Activated effector memory CD4-positive, alpha-beta T cell treated with Interleukin-2 at 50 U/mL for 16 hours (primary cell): ENCODE measurements around the gene PALM.

Experiments used
- DNase-seq: peaks from one replicate; pipeline ENCODE4 v3.0.0-alpha.2; 2020

PALM gene

DNA sequence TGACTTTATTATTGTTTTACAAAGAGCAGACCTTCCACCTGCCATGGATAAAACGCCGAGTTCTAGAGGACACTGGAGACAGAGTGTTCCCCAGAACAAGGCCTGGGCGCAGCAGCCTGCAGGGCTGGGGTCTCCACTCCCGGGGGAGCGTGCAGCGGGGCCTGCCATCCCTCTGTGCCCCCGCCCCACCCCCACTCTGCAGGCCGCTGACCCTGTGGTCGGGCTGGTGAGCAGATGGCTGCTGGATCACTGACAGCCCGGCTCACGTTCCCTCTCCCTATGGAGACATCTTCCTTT lies 79.9 kb downstream of the PALM start:
- DNase-seq, result no peak

DNA sequence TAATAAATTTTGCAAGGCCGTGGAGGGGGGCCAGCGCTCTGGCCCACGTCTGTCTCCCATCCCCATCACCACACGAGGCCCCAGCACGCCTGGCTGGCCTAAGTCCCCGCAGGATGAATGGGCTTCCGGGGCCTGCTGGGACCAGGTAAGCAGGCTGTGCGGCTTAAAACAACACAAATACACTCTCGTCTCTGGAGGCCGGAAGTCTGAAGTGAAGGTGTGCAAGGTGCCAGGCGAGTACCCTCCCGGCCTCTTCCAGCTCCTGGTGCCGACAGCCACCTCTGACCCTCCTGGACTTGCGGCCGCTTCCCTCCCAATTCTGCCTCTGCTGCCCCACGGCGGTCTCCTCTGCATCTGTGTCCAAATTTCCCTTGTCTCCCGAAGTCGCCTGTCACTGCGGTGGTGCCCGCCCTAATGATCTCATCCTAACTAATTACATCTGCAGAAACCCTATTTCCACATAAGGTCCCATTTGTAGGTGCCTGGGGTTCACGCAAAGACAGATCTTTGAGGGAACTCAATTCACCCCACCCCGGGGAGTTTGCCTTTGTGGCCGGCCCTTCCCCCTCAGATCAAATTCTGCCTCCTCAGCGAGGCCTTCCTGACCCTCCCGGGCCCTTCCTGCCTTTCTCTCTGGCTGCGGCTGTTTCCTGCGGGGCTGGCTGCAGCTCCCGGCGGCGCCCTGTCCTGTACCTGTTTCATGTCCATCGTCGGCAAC lies 80.4 kb downstream of the PALM start:
- DNase-seq, result no peak

DNA sequence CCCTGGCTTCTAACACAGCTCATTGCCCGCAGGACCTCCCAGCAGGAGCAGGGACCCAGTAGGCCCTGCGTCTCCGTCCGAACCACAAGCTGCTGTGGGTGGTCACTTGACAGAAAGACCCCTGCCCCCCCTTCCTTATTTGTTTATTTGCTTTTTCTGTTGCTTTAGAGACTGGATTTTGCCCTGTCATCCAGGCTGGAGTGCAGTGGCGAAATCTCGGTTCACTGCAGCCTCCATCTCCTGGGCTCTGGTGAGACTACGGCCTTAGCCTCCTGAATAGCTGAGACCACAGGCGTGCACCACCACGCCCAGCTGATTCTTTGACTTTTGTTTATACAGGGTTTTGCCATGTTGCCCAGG lies 80.9 kb downstream of the PALM start:
- DNase-seq, result no peak

DNA sequence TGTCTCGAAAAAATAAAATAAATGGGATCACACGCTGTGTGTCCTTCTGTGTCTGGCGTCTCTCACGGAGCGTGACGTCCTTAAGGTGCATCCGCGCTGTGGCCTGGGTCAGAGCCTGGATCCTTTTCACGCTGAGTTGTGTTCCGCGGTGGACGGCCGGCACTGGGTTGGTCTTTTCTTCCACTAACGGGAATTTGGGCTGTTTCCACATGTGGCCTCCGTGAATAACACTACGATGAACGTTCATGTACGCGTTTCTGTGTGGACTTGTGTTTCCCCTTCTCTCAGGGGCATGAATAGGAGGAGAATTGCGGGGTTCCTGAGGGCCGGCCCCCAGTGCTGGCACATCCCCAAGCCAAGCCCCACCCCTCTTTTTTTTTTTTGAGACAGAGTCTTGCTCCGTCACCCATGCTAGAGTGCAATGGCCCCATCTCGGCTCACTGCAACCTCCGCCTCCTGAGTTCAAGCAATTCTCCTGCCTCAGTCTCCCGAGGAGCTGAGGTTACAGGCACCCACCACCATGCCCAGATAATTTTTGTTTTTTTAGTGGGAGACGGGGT lies 82.4 kb downstream of the PALM start:
- DNase-seq, result no peak

DNA sequence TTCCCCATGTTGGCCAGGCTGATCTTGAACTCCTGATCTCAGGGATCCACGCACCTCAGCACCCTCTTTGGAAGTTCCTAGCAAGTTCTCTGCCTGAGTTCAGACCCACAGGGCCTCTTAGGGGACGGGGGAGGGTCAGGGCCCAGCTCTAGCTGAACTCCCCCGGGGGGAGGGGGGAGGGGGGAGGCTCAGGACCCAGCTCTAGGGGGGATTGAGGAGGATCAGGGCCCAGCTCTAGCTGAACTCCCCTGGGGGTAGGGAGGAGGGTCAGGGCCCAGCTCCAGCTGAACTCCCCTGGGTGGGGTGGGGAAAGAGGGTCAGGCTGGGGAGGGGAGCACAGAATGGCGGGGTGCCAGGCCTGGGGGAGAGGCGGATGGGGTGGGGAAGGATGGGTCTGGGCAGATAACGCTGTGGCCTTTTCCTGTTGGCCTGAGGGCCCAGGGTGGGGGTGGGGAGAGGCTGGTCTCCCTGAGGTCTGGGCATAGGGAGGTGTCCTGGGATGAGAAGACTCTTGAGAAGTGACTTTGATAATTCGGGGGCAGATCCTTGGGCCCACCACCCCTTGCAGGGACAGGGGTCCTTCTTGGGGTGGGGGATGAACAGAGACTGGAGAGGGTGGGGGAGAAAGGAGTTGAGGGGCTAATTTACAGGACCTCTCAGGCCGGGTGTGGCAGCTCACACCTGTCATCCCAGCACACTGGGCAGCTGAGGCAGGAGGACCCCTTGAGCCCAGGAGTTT lies 83.0 kb downstream of the PALM start:
- DNase-seq, result no peak

DNA sequence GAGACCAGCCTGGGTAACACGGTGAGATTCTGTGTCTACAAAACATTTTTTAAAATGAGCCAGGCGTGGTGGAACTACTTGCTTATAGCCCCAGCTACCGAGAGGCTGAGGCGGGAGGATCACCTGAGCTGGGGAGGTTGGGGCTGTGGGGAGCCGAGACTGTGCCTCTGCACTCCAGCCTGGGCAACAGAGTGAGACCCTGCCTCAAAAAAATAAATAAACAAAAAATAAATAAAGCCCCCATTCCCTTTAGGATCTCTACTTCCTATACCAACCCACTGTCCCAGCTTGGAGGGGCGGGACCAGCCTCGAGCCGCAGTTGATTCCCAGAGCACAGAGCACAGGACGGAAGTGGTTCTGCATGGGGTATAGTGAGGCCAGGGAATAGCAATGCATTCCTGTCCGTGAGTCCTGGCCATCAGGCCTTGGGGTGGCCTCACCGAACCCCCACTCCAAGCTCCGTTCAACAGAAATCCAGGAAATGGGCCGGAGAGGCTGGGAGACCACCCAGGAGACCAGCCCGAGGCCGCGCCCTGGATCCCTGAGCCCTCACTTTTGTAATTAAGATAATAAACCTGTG lies 83.7 kb downstream of the PALM start:
- DNase-seq, result no peak

DNA sequence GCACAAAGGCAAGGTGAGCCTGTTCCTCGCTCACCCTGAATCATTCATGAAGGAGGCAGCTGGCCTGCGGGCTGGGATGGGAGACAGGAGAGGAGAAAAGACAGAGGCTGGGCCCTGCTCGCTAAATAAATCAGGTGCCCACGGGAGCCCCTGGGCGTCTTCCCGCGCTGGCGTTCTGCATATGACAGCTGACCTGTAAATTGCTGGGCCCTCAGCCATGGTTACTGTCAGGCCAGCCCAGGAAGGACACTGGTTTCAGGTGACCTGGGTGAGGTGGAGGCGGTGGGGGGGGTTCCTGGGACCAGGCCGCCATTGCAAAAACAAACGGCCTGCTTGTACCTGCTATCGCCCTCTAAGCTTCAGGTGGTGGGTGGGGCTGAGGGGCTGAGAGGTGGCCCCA lies 85.1 kb downstream of the PALM start:
- no peak for DNase-seq

DNA sequence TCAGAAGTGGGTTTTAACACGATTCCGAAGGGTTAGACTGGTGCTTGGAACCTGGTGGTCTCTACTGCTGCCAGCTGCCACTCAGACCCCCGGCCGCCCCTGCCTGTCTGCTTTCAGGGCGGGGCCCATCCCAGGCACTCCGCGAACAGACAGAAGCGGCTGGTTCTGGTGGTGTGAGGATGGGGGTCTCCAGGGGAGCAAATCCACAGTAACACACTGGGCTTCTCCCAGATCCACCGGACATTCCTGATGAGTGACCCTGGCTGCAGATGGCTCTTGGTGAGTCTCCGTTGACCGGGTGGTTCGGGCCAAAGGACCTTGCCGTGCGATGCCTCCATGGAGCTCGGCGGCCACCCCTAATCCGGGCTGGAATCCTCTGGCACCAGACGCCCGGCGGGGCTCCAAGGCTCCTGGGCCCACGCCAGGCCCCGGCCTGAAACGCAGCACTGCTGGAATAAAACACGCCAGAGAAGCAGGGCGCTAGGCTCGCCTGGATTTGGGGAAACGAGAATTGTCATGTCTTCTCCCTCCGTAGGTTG lies 86.4 kb downstream of the PALM start:
- no peak for DNase-seq

DNA sequence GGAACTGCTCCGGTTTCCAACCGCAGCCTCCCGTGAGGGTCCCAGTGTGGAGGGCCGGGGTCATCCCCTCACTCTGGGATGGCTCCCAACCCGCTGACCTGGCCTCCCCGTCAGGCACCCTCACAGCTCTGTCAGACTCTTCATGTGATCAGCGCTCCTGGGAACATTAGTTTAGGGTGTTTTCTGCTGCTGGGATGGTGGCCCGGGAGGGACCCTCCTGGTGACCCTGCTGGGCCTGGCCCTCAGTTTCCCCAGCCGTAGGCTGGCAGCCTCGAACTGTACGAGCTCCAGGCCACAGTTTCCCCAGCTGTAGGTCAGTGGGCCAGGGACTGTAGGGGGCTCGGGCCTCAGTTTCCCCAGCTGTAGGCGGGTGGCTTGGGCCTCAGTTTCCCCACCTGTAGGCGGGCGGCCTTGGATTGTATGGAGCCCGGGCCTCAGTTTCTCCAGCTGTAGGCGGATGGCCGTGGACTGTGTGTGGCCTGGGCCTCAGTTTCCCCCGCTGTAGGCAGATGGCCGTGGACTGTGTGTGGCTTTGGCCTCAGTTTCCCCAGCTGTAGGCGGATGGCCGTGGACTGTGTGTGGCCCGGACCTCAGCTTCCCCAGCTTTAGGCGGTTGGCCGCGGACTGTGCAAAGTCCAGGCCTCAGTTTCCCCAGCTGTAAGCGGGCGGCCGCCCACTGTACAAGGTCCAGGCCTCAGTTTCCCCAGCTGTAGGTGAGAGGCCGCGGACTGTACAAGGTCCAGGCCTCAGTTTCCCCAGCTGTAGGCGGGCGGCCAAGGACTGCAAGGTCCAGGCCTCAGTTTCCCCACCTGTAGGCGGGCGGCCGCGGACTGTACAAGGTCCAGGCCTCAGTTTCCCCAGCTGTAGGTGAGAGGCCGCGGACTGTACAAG lies 87.2 kb downstream of the PALM start:
- DNase-seq, result no peak

DNA sequence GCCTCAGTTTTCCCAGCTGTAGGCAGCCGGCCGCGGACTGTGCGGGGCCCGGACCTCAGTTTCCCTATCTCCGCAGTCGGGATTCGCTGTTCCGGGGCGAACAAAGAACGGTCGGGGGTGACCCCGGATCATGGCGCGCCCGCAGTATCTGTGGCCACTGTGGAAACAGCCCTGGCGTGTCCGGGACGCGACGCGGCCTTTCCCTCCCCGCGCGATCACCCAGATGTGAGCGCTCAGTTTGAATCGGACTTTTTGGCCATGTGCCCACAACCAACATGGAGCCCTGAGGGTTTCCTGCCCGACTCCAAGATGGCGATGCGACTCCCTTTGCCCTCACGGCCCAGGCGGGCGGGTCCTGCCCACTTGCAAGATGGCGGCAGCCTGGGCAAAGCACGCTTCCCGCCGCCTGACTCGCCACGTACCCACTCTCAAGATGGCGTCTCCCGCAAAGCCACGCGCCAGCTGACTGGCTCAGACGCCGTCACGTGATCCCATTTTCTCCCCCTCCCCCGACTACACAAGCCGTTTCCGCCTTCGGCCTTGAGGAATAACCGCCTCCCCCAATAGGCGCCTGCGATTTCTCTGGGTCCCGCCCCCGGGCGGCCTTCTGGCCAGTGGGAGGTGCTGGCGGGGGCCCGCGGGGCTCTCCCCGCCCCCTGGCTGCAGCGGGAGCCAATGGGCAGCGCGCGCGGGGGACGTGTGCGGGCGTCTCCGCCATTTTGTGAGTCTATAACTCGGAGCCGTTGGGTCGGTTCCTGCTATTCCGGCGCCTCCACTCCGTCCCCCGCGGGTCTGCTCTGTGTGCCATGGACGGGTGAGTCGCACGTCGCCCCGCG lies 88.2 kb downstream of the PALM start, which contains the start of gene PTBP1:
TSS of gene PTBP1 (plus strand) at position 761 of the 836 bp plus-strand sequence. CDS start at position 807, 46 bp downstream.
- DNase-seq, result peak; percentile 99
